Endometrial microvascular endothelial cells (primary cell): ENCODE data around the gene PTPN3. TPM values are rescaled to one million over a fixed set of nuclear protein-coding genes. Genes with fewer than 3 reads are reported as not detected.

ENCODE experiments used
- in situ Hi-C: cut with HindIII; loops from 2 replicates; pipeline ENCODE4 v1.10.0; 2017; ENCODE audit warnings: low sequenced_read_pairs, low pct_unique_long_range_greater_than_20kb; ENCODE audit errors: inconsistent ontology term
- total RNA-seq: library from RNA; depleted of rRNA; stranded (reverse); fragments of >200 nt; gene quantifications from one replicate; pipeline ENCODE4 v1.2.3, GENCODE V29; 2015; ENCODE audit errors: inconsistent ontology term

The PTPN3 gene
- total RNA-seq, 1 donor from 2014 or later = 0.37 TPM

- in situ Hi-C loops = no loop called here
These were observed 58.6 kb downstream of the PTPN3 start for GRCh38 chr9:109439378-109440116.

- in situ Hi-C loops = no loop called here
These were observed 60.8 kb downstream of the PTPN3 start for GRCh38 chr9:109437286-109437685.

DNA sequence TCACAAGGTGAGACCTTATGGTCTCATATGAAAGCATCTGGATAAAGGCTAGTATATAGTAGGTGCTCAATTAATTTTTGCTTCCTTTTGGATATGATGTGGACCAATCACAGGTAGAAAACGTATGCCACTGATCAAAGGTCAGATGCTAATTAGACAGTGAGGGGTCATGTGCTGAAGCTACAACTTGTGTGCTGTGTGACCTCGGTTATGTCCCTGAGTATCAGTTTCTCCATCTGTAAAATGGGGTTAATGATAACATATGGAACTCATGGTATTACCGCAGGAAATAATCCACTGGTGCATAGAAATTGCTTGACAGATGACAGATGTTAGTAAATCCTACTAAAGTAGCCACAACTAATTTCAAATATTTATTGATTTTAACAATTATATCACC lies 62.0 kb downstream of the PTPN3 start:
- in situ Hi-C loops = no loop called here

GRCh38 chr9:109433476-109433875 lies 64.6 kb downstream of the PTPN3 start:
- in situ Hi-C loops = no loop called here

DNA sequence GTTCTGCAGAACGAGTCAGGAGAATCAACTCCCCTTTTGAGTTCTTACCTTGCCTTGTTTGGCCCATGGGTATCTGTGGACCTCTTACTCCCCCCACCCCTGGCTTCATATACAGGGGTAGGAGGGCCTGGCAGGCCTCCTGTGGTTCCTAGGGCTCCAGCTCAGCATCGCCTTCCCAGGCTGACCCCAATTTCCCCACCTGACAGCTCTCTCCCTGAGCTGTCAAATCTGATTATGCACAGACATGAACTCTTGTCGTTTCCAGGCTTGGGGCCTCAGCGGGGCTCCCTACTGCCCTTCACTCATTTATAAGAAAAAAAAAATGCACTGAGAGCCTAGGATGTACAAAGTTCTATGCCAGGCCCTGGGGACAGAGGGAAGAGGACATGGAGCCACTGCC lies 67.9 kb downstream of the PTPN3 start:
- in situ Hi-C loops = no loop called here

DNA sequence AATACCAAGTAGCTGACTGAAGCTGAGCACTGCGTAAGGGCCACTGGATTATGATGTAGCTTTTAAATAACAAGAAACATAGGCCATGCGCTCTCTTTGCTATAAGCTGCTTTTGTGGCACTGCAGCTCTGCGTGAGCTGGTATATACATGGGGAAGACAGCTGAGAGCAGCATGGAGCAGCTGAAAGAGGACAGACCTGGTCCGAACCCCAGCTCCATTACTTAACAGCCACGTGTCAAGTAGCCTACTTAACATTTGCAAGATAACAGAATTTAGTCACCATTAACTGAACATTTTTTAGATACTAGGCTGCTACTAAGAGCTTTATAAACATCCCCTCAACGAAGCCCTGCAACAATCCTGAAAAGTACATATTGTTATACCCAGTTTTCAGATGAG lies 69.3 kb downstream of the PTPN3 start:
- in situ Hi-C loops = no loop called here

GRCh38 chr9:109427886-109428285 lies 70.2 kb downstream of the PTPN3 start:
- in situ Hi-C loops = no loop called here

DNA sequence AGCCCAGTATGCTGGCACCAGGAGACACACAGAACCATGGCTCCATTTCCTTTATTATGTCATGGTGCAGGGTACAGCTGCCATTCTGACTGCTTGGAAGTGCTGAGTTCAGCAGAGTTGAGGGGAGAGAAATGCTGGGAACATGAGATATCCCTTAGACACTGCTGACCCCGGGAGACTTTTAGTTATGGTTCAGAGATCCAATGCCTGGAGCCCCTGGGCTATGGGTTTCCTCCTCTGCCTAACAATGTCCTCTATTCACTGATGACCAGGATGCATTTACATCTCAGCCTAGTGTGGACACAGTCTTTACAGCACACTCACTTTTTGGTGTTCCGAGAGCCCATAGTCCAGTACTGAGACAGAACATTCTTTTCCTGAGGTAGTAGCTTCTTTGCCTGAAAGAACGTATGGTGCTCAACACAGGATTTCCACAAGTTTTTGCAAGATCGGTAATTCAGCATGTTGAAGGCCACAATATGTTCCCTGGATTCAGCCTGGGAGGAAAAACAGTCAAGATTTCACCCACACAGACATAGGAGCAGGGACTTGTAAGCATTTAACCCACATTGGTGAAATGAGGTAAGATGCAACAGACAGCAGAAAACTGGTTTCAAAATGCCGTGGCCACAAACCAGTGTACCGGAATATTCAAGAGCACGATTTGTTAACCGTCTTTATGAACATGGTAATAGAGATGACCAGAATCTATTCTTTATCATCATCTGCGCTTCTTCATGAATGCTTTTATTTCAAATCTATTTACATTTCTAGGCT lies 71.3 kb downstream of the PTPN3 start:
- in situ Hi-C loops = no loop called here

- in situ Hi-C loops = no loop called here
These were observed 73.5 kb downstream of the PTPN3 start for GRCh38 chr9:109424618-109425017.

DNA sequence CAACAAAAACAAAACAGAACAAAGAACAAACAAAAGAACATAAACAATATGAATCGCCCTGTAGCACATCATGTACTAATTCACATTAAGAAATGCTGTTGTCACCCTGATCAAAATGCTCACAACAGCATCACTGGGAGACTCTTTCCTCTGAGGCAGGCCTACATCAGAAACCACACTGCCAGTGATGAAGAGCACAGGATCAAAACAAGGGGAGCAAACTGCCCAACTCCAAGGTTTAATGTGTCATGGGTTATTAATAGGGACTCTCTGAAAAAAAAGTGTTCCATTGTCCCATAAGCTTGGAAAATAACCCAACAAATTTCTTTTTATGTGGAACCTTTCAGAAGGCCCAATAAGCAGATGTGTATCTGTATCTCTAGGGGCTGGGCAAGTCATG lies 74.2 kb downstream of the PTPN3 start:
- in situ Hi-C loops = no loop called here

DNA sequence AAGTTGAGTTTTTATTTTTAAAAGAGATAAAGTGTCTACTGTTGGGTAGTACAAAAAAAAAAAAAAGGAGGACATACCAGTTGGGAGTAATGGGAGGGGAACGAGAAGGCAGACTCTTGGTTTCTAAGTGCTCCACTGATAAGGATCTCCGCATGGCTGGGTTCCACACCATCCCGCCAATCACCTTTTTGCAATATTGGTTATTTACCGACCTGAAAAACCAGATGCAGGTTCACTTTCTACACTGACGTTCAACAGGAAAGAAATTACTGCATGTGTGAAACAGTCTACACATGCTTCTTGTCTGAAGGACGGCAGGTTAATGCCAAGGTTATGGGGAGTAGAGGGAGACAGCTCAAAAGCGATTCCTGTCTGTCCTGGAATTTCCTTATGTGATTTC lies 75.5 kb downstream of the PTPN3 start:
- in situ Hi-C loops = no loop called here

- in situ Hi-C loops = no loop called here
These were observed 76.8 kb downstream of the PTPN3 start for GRCh38 chr9:109421026-109421970.

GRCh38 chr9:109419531-109419930 lies 78.6 kb downstream of the PTPN3 start:
- in situ Hi-C loops = no loop called here

- in situ Hi-C loops = no loop called here
These were observed 79.3 kb downstream of the PTPN3 start for GRCh38 chr9:109418827-109419226.

GRCh38 chr9:109417585-109418544 lies 80.2 kb downstream of the PTPN3 start:
- in situ Hi-C loops = no loop called here

DNA sequence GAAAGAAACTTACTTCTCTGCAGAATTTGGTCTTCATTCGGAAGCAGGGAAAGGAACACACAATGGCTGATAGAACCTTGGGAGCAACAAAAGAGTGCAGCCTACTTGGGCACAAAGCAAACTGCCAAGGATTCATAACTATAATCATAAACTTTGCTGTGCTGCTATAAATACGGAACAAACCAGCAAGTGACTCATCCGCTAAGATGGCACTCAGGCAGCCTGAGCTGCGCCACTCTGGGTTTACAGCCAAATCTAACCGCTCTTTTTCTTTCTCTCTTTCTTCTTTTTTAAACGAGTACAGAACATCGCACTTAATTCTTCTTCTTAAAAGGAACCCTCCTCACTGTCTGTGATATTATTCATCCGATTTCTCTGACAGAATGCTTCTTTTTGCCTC lies 81.1 kb downstream of the PTPN3 start:
- in situ Hi-C loops = no loop called here

GRCh38 chr9:109416135-109416706 lies 81.9 kb downstream of the PTPN3 start:
- in situ Hi-C loops = no loop called here
